ENCODE measurements around the gene CCDC88A.
"Not testable (repeated sequence)": the region's sequence is repeated elsewhere in the genome, so short reads cannot be mapped to it uniquely, and the experiment has no call there.

CCDC88A gene

DNA sequence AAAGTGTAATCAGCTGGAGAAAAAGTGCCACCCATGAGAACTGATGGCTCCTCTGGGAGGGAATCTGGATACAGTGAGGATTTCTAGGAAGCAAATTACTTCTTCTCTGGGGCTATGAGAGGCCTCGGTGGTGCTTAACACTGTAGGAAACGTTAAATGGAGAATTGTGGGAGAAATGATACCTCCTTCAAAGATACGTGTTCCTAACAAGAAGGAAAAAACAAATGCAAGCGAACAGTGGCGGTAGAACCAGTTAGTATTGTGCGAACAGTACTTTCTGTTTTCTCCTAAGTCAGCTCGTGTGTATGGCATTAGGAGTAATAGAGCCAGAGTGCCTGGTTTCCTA is 150.0 kb downstream of the CCDC88A start:
- TF ChIP-seq, protein P1, sequence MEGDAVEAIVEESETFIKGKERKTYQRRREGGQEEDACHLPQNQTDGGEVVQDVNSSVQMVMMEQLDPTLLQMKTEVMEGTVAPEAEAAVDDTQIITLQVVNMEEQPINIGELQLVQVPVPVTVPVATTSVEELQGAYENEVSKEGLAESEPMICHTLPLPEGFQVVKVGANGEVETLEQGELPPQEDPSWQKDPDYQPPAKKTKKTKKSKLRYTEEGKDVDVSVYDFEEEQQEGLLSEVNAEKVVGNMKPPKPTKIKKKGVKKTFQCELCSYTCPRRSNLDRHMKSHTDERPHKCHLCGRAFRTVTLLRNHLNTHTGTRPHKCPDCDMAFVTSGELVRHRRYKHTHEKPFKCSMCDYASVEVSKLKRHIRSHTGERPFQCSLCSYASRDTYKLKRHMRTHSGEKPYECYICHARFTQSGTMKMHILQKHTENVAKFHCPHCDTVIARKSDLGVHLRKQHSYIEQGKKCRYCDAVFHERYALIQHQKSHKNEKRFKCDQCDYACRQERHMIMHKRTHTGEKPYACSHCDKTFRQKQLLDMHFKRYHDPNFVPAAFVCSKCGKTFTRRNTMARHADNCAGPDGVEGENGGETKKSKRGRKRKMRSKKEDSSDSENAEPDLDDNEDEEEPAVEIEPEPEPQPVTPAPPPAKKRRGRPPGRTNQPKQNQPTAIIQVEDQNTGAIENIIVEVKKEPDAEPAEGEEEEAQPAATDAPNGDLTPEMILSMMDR (IDR thresholded peaks at IDR 0.05; ENCODE audit: unreplicated experiment in 3 of 3): no peak
- peak overlapping the region; percentile 90 to 98 (median 97) for H3K27ac Mint-ChIP-seq

DNA sequence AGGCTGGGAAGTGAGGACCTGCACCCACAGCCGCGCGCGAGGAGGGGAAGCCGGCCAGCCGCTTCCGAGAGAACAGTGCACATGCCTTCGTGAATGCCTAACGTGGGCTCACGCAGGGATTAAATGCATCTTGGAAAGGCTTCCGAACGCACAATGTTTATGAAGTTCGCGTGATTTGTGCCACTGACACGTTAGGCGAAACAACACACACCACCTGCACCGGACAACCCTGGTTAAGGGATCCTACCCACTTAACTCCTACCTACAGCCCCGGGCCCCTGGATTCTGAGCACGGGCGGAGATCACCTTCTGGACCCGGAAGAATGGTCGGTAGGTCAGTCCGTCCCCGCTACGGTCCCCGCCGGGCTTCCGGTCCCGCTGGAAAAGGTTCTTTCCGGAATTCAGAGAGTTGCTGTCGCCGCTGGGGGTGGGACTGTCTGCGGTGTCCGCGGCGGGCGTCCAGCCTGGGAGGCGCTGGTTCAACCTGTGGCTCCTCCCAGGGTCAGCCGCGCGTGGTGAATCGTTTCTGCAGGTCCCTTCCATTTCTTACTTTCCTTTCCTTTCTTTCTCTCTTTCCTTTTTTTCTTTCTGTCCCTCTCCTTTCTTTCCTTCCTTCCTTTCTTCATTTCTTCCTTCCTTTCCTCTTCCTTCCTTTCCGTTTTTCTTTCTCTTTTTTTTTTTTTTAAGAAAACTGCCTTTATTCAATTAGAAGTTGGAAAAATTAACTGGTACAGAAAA is 150.6 kb downstream of the CCDC88A start, which contains the start of gene MTIF2:
Gene MTIF2, minus strand, starts transcription at position 325 of the 738 bp plus-strand sequence. CDS start 5,373 bp downstream, outside the sequence.
- Mint-ChIP-seq H3K36me3 (ENCODE audit: low read depth) (peaks cover 5% of the 10 kb centered on the region), H3K27me3 (ENCODE audit: low read depth) (no peaks in the 10 kb centered on the region), H3K4me1 (peaks cover 5% of the 10 kb centered on the region), H3K4me3 (peak within 1 kb of the TSS; percentile 92 to 97 (median 97)), H3K9me3 (no peaks in the 10 kb centered on the region), H3K27ac (peak within 1 kb of the TSS; percentile 90 to 98 (median 97))
- TF ChIP-seq, protein P1 (IDR thresholded peaks at IDR 0.05; ENCODE audit: unreplicated experiment in 3 of 3): no peak

More for the DNA sequence above, 150.0 kb downstream of the CCDC88A start:
- Mint-ChIP-seq H3K4me3 (peak overlapping the region; percentile 92 to 97 (median 97)), H3K9me3 (no peaks in the 10 kb centered on the region), H3K4me1 (peaks cover 5% of the 10 kb centered on the region), H3K36me3 (ENCODE audit: low read depth) (peaks cover 1% of the 10 kb centered on the region), H3K27me3 (ENCODE audit: low read depth) (no peaks in the 10 kb centered on the region)

DNA sequence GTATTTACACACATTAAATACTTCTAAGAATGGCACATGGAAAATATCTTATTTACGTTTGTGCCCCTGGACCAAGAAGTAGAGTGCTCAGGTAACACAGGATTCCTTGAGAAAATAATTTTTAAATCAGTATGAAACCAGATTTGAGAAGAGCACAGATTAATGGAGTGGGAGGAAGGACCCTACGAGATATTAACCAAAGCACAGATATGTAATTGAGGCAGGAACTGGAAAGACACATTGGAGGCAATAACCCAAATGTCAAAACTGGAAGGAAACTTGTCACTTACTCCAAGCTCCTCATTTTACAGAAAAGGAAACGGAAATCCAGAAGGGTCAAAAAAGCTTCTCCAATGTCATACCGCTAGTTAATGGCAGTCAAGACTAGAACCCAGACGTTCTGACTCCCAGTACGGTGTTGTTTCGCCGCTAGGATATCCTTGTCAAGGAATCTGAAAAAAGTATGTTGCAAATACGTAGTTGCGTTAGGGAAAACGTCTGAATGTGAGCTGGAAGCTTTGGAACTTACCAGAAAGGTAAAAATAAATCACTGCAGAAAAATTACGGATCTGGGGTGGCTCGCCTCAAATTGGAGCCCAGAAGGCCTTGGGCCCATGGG is 151.3 kb downstream of the CCDC88A start:
- Mint-ChIP-seq H3K27ac (peak overlapping the region; percentile 90 to 98 (median 97)), H3K36me3 (ENCODE audit: low read depth) (peaks cover 10% of the 10 kb centered on the region), H3K9me3 (no peaks in the 10 kb centered on the region), H3K4me3 (peak overlapping the region; percentile 92 to 97 (median 97)), H3K27me3 (ENCODE audit: low read depth) (no peaks in the 10 kb centered on the region), H3K4me1 (peaks cover 5% of the 10 kb centered on the region)
- TF ChIP-seq, protein P1 (IDR thresholded peaks at IDR 0.05; ENCODE audit: unreplicated experiment in 3 of 3): no peak

DNA sequence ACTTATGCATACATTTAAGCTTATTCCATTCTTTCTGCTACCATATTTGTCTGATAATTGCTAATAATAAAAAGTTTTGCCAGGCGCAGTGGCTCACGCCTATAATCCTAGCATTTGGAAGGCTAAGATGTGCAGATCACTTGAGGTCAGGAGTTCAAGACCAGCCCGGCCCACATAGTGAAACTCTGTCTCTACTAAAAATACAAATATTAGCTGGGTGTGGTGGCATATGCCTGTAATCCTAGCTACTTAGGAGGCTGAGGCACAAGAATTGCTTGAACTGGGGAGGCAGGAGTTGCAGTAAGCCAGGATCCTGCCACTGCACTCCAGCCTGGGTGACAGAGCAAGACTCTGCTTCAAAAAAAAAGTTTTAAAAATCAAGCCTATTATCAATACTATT is 160.1 kb downstream of the CCDC88A start:
- peaks cover 15% of the 10 kb centered on the region for H3K36me3 Mint-ChIP-seq (ENCODE audit: low read depth)
- not testable (repeated sequence) for H3K9me3 Mint-ChIP-seq; H3K4me1 Mint-ChIP-seq; H3K27me3 Mint-ChIP-seq (ENCODE audit: low read depth); H3K27ac Mint-ChIP-seq; H3K4me3 Mint-ChIP-seq

DNA sequence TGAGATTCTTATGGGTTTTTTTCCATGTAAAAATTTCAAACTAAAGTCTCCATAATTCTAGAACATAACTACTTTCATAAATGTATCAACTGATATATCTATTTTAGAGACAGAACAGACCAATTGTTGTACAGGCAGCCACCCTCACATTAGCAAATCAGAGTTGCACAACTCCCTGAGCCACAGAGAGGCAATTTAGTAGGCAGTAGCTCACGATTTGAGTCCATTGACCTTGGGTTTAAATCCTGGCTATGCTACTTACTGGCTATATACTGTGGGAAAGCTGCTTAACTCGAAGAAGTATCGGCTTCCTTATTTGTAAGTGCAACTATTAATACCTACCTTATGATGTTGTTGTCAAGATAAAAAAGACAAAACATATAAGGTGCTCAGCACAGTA is 166.8 kb downstream of the CCDC88A start:
- H3K27me3 Mint-ChIP-seq (ENCODE audit: low read depth): no peaks in the 10 kb centered on the region
- H3K4me1 Mint-ChIP-seq: no peaks in the 10 kb centered on the region
- H3K9me3 Mint-ChIP-seq: no peaks in the 10 kb centered on the region
- H3K4me3 Mint-ChIP-seq: no peak overlapping the region
- H3K27ac Mint-ChIP-seq: no peak overlapping the region
- TF ChIP-seq, protein P1 (IDR thresholded peaks at IDR 0.05; ENCODE audit: unreplicated experiment in 3 of 3): no peak
- H3K36me3 Mint-ChIP-seq (ENCODE audit: low read depth): peaks cover 36% of the 10 kb centered on the region

DNA sequence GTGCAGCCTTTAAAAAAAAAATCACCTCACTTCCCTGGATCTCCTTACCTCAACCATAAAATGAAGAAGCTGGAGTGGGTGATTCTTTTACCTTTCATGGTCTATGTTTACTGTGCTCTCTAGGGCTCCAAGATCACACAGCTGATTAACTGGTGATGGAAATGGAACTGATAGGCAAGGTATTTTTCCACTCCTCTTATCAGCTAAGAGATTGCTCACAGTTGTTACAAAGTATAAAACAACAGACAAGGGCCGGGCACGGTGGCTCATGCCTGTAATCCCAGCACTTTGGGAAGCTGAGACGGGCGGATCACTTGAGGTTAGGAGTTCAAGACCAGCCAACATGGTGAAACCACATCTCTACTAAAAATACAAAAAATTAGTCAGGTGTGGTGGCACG is 172.6 kb downstream of the CCDC88A start:
- Mint-ChIP-seq H3K4me3 (no peak overlapping the region), H3K9me3 (no peaks in the 10 kb centered on the region), H3K27me3 (ENCODE audit: low read depth) (no peaks in the 10 kb centered on the region), H3K4me1 (no peaks in the 10 kb centered on the region), H3K27ac (no peak overlapping the region), H3K36me3 (ENCODE audit: low read depth) (peaks cover 34% of the 10 kb centered on the region)
- TF ChIP-seq, protein P1 (IDR thresholded peaks at IDR 0.05; ENCODE audit: unreplicated experiment in 3 of 3): no peak

Measured in nephron (organoid).